Non-pigmented ciliary epithelial cell (primary cell): ENCODE measurements around the gene MCF2L2.
"Not testable (repeated sequence)": the region's sequence is repeated elsewhere in the genome, so short reads cannot be mapped to it uniquely, and the experiment has no call there.

Source experiments
- DNase-seq: peaks from one replicate; pipeline ENCODE4 v3.0.0-alpha.2; 2010; ENCODE audit warnings: low read depth

MCF2L2 gene

GRCh38 chr3:183396662-183397391, 31.6 kb downstream of the MCF2L2 start:
- no peak for DNase-seq

- DNase-seq, result no peak
Observed at GRCh38 chr3:183394150-183394549, 34.3 kb downstream of the MCF2L2 start.

DNA sequence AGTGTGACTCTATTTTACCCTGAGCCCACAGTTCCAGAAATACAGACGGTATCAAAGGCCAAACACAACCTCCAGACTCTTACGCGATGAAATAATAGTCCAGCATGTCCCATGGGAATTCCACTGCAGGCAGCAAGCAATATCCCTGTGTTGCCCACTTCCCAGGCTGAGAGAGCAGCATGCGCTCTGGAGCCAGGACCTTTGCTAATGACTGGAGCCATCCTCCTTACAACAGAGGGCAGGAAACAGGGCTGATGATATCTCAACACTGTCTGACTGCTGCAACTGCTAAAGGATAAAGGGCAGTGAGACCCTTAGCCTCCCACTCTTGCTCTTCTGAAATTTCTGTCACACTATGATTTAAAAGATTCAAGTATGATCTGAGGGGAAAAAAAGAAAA, 34.8 kb downstream of the MCF2L2 start:
- no peak for DNase-seq

GRCh38 chr3:183392186-183393034, 36.0 kb downstream of the MCF2L2 start:
- DNase-seq, result no peak

GRCh38 chr3:183391460-183391859, 37.0 kb downstream of the MCF2L2 start:
- no peak for DNase-seq

- DNase-seq, result no peak
Observed at GRCh38 chr3:183390844-183391243, 37.6 kb downstream of the MCF2L2 start.

- no peak for DNase-seq
Observed at GRCh38 chr3:183388213-183388895, 40.1 kb downstream of the MCF2L2 start.

DNA sequence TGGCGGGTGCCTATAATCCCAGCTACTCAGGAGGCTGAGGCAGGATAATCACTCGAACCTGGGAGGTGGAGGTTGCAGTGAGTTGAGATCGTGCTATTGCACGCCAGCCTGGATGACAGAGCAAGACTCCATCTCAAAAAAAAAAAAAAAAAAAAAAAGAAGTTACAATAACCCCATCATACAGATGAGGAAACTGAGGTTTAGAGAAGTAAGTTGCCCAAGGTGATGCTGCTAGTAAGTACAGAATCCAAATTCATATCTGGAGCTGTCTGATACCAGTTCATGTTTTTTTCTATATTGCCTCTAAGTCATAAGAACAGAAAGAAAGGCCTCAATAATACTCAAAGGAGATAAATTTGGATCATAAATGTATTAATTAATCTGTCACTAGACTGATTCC, 40.6 kb downstream of the MCF2L2 start:
- DNase-seq, result no peak

DNA sequence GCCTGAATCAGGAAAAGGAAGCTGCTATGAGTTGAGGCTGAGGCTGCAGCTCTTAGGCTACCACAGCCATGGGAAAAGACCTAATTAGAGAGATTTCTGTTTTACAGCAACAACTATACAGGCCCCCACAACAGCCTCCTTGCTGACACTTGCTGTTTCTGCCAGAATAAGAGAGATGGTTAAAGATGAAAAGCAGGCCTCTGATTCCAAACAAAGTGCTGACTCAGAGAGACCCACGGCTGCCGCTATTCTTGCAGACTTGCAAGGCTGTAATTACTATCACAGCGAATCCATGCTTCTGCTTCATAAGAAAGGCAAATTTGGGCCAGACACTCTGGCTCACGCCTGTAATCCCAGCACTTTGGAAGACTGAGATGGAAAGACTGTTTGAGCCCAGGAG, 41.8 kb downstream of the MCF2L2 start:
- DNase-seq, result no peak

DNA sequence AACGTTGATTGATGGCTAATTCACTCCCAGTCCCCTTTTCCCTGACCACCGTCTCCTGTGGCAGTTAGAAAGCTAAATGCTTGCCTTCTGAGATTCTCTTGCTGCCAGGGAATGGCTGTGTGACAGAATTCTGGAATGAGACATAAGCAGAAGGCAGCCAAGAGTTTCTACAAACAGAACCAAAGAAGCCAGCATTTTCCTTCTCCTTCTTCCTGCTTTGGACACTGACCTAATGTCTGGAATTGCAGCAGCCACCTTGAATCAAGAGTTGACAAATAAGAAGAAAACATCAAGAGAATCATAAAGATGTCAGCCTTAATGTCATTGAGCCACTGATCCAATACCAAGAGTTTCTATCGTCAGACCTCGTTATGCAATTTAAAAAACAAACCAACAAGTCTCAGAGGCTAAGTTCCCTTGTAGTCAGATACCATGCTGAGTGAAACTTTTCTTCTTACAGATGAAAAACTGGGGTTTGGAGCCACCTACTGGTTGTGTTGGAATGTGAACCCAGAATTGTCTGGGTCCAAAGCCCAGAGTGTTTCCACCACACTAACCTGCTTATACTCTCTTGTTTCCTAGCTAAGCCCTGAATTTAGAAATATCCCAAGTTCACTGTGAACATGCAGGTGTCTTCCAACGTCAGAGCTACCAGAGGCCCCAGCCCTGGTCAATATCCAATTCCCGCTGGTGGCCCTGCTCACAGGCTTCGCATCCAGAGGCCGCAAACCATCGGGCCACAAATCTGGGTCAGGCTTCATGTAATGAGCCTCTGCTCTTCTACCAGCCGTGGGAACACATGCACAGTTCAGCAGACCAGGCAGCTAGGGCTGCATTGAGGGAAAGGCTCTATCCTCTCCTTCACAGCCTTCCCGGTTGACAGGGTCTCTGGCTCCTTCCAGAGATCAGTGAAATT, 42.5 kb downstream of the MCF2L2 start:
- no peak for DNase-seq

DNA sequence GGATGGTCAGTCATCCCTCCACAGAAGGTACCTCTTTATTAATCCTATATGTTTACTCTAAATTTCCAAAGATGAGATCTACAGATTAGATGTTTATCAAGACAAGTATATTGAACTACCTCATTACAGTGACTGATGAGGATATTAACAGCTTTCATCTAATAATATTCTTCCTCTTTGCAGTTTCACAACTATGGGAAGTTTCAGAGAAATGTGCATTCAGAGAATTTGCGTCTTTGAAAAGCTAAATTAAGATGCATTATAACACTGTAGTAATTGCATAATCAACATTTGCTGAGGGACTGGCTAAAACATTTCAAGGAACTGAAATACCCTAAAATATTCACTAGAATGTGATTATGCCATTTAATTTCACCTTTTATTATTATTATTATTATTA, 46.7 kb downstream of the MCF2L2 start:
- no peak for DNase-seq

DNA sequence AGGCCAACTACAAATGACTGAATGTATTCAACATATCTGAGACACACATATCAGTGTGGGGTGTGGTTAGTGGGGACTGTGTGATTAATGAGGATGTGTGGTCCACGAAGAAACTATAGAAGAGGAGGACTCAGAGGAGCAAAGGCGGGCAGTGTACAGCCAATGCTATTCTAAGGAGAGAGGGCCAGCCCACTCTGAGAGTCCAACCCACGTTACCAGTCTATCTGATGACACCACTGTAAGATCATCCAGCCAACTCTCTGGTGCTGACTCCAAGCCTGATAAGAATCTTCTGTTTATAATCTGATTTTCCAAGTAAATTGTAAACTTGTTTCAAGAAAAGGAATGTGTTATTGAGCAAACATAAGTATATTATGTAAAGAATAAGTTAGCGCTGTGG, 47.2 kb downstream of the MCF2L2 start:
- no peak for DNase-seq

DNA sequence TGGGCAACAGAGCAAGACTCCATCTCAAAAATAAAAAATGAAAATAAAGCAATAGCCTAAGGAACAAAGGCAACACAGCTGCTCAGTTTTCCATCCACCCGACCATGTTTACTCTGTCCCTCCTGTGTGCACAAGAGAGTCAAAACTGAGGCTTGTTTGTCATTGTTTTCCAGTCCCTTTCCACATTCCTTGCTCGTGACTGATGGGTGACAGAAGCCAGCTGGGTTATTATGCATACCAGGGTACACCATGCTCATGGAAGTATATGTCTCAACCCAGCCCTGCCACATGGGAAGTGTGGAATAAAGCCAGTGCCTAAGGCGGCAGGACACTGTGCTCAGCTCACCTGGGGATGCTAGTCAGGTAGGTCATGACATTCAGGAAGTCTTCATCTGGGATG, 49.5 kb downstream of the MCF2L2 start:
- no peak for DNase-seq

- DNase-seq, result no peak
Observed at GRCh38 chr3:183378545-183378944, 49.9 kb downstream of the MCF2L2 start.

DNA sequence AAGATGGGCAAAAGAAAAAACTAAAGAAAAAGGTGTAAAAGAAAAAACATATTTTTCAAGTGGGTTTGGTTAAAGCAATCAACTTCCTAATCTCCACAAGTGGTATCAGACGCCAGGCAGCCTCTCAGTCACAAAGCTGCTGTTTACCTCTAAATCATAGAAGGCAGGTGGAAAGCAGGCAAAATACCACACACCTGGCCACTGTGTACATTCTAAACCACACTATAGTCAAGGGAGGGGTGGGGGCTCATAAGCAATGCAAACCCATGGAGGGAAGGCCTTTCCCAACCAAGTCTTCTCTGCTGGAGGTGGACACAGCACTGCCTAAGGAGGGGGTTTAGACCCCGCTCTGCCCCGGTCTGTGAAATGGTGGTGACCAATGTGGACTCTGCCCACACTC, 50.4 kb downstream of the MCF2L2 start:
- no peak for DNase-seq

DNA sequence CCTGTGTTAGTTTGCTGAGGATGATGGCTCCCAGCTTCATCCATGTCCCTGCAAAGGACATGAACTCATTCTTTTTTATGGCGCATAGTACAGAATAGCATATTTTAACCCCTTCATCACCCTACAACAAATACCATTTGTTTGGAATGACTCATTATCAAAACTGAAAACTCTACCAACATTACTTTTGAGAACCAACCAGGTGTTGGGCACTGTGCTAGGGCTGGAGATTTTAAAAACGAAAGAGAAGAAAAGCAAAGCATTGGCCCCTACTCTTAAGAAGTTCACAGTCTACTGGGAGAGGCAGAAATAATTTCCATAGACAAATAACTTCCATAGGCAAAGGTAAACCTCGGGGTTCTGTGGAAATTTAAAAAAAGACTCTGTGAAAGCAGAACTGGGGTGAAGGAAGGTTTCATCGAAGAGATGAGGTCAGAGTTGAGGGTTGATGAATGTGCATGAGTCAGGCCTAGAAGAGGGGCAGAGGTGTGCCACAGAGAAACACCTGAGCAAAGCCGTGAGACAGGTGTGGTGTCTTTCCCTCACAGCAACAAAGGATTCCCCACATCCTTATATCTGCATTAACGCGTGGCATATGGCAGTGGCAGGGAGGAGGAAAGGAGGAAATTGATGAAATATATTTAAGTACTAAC, 51.0 kb downstream of the MCF2L2 start:
- DNase-seq, result no peak

DNA sequence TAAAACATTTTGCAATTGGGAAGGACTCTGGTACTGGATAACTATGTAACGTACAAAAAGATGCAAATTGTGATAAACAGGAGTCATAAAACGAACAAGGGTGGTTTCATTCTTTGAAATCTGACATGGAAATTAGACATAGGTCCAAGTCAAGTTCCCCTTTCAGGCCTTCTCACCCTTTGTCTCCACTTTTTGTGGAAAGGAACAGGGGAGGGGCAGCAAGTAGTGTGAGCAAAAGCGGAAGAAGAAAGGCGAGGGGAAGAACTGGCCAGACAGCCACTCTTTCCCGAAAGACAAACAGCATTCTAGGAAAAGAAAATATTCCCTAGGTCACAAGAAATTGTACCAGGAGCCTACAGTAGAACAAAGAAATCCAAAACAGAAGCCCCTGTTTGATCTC, 52.6 kb downstream of the MCF2L2 start:
- DNase-seq, result no peak

DNA sequence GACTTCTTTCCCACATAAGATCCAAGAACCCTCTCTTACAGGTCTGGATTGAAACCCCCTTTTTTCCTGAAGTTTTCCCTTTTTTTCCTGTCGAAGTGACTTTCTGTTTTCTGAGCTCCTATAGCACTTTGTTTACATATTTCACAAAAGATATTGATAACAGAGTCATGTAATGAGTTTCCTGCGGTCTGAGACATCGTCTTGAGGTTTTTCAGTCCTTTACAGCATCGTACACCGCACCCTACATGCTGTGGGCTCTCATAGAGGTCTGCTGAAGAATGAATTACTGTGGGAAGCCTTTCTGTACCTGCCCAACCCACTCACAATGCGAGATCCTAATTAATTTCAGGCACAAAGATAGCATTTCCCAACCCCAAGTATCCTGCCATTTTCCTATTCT, 53.1 kb downstream of the MCF2L2 start:
- no peak for DNase-seq

- no peak for DNase-seq
Observed at GRCh38 chr3:183372911-183373310, 55.5 kb downstream of the MCF2L2 start.

- DNase-seq, result not testable (repeated sequence)
Observed at GRCh38 chr3:183371600-183371968, 56.8 kb downstream of the MCF2L2 start.

DNA sequence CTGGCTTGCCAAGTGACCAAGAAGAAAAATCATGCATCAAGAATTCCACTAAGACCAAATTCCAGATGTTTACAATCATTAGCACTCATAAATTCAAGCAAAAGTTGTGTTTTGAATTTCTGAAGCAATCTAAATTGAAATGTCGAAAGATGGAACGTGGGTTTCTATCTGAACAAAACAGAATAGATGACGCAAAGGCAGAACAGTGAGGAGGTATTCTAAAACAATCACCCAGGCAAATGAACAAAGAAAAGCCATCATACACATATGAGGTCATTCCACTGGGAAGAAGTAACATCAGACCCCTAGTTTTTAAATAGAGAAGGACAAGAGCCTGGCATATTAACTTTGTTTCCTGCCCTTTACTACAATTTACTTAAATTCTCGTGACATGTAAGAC, 58.0 kb downstream of the MCF2L2 start:
- no peak for DNase-seq
